ENCODE data around the gene MCTP1. TPM values are rescaled to one million over a fixed set of nuclear protein-coding genes. Genes with fewer than 3 reads are reported as not detected.

MCTP1 gene
- total RNA-seq, 1 experiment from 2014 or later, result 0.44 TPM

DNA sequence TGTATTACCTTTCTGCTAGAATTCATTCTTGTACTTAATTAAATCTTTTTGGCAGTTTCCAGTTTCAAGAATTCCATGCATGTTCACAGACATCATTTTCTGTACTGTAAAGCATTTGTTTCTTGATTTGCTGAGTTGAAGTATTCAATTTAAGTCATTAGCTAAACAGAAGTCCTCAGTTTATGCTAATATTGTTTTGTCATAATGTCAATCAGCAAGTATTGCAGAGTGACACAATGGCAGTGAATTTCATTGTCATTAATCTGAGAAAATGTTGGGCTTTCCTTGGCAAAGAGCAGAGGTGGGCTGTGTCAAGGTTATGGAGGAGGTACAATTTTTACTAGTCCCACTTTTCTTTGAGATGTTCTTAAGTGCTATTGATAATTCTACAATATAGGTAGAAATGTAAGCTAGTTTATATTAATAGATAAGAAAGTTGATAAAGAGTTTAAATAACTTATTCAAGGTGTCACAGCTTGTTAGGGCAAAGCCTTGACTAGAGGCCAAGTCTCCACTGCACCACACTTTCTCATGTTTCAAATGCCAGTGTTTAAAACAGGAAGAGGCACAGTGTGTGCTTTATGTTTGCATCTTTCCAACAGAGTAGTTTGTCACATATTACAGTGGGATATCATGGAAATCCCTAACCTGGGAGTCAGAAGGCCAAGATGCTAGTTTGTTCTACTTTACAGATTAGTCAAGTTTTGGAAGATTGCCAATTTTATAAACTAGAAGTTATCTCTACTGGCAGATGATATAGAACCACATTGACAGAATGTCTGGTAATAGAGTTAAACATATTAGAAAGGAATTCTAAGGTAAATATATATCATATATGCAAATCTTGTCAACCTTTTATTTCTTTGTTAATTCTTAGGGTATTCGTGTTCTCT lies 610.2 kb downstream of the MCTP1 start:
- Histone ChIP-seq H3K4me1 (ENCODE audit: control insufficient read depth in 1 of 2, insufficient read depth in 2 of 2, low read length in 2 of 2) (no peaks in the 10 kb centered on the region), H3K79me2 (ENCODE audit: insufficient read depth, low read length) (no peaks in the 10 kb centered on the region), H3K36me3 (ENCODE audit: control insufficient read depth in 1 of 2, insufficient read depth in 2 of 2, low read length in 2 of 2) (0 out of 4 replicates have a peak, but pooled peaks cover 0 to 4% of the 10 kb centered on the region in 2 experiments), H3K4me3 (replicated peaks in 1 of 2; ENCODE audit: low read depth in 1 of 2, low read length in 2 of 2) (no peak overlapping the region), H3K4me2 (ENCODE audit: low read length) (no peak overlapping the region), H4K20me1 (ENCODE audit: insufficient read depth) (no peaks in the 10 kb centered on the region), H3K27me3 (ENCODE audit: insufficient read depth, low read length) (no peaks in the 10 kb centered on the region), H3K27ac (ENCODE audit: low read depth, low read length) (no peak overlapping the region), H3K9ac (ENCODE audit: low read length) (no peak overlapping the region), H3K9me3 (ENCODE audit: control insufficient read depth in 1 of 2, insufficient read depth in 1 of 2, low read depth in 1 of 2, low read length in 2 of 2) (no peaks in the 10 kb centered on the region), H3K9me2 (ENCODE audit: insufficient read depth) (no peaks in the 10 kb centered on the region), H2AFZ (ENCODE audit: low read depth, low read length, poor library complexity, severe bottlenecking) (no peak overlapping the region)
- intact Hi-C loops (cut with micrococcal nuclease), result no loop called here
- CTCF ChIA-PET, result no interaction called here
- TF ChIP-seq ZNF274 (IDR thresholded peaks at IDR 0.05; ENCODE audit: low read depth, low read length) (no peak), CBX3 (IDR thresholded peaks at IDR 0.05; ENCODE audit: low read depth) (no peak), POLR2A (IDR thresholded peaks at IDR 0.05; ENCODE audit: borderline replicate concordance, extremely low read depth, insufficient read depth, insufficient read length) (no peak), ELF1 (IDR thresholded peaks at IDR 0.05; ENCODE audit: borderline replicate concordance, low read depth) (no peak), YY1 (IDR thresholded peaks at IDR 0.05; ENCODE audit: extremely low read depth, insufficient replicate concordance, low read depth, low read length) (no peak)
- TF ChIP-seq, protein P1, sequence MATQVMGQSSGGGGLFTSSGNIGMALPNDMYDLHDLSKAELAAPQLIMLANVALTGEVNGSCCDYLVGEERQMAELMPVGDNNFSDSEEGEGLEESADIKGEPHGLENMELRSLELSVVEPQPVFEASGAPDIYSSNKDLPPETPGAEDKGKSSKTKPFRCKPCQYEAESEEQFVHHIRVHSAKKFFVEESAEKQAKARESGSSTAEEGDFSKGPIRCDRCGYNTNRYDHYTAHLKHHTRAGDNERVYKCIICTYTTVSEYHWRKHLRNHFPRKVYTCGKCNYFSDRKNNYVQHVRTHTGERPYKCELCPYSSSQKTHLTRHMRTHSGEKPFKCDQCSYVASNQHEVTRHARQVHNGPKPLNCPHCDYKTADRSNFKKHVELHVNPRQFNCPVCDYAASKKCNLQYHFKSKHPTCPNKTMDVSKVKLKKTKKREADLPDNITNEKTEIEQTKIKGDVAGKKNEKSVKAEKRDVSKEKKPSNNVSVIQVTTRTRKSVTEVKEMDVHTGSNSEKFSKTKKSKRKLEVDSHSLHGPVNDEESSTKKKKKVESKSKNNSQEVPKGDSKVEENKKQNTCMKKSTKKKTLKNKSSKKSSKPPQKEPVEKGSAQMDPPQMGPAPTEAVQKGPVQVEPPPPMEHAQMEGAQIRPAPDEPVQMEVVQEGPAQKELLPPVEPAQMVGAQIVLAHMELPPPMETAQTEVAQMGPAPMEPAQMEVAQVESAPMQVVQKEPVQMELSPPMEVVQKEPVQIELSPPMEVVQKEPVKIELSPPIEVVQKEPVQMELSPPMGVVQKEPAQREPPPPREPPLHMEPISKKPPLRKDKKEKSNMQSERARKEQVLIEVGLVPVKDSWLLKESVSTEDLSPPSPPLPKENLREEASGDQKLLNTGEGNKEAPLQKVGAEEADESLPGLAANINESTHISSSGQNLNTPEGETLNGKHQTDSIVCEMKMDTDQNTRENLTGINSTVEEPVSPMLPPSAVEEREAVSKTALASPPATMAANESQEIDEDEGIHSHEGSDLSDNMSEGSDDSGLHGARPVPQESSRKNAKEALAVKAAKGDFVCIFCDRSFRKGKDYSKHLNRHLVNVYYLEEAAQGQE (IDR thresholded peaks at IDR 0.05; ENCODE audit: low read depth), result no peak
- TF ChIP-seq, protein P2, sequence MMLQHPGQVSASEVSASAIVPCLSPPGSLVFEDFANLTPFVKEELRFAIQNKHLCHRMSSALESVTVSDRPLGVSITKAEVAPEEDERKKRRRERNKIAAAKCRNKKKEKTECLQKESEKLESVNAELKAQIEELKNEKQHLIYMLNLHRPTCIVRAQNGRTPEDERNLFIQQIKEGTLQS (IDR thresholded peaks at IDR 0.05), result no peak
- RAD21 ChIA-PET (ENCODE audit: low non-redundant PET in 1 of 2, low total read pairs in 2 of 2, uncharacterized antibody in 2 of 2, unreplicated experiment in 2 of 2), result no interaction called here
- DNase-seq (ENCODE audit: low read depth, low spot score), result no peak
- BruUV-seq (replicated peaks), result no TSS peak
- POLR2A ChIA-PET, result no interaction called here
- ATAC-seq, result no peak

Measured in HCT116 (cell line).